Measurements from ENCODE around the gene TMCC1.

GRCh38 chr3:129636082-129636481 lies 257.4 kb downstream of the TMCC1 start:
- TF ChIP-seq SIN3A (IDR thresholded peaks at IDR 0.05; ENCODE audit: borderline replicate concordance, insufficient read depth, low read length) (no peak), TAF1 (IDR thresholded peaks at IDR 0.05; ENCODE audit: borderline replicate concordance, insufficient read depth, low read length) (no peak)
